Measurements from ENCODE around the gene GAS2L2.
"Not testable (repeated sequence)": the region's sequence is repeated elsewhere in the genome, so short reads cannot be mapped to it uniquely, and the experiment has no call there.

Gene GAS2L2

DNA sequence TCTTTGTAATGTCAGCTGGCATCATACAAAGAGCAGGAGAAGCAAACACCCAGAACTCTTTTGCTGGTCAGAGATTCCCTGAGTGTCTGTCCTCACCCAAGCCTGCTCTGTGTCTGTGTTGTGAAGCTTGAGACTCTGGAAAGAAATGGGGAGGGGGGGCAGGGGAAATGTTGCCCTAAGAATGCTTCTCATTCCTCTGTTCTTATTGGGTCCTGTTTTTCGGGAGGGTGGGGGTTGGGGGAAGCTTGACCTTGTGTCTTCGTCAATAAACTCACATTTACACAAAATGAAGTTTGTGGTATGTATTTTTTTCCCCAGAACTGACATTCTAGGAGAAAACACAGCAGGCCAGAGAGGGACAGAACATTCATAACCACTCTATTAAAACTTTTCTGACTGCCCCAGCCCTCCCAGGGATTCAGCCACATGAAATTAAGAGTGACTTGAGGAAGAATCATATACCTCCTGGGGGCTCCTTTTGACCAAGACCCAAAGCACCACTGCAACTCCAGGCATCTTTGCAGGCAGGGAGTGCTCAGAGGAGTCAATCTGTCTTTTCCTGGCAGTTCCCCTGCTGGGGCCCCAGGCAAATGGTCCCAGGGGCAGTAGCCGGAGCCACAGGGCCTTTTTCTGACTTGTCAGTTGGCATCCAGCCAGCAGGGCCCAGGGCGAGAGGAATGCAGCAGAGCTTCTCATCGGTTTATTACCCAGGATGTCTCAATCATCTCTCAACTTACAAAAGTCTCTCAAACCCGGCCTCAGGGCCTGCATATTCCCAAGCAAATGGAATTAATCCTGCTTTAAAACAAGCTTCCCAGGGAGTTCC lies 26.7 kb downstream of the GAS2L2 start:
- no peak for DNase-seq

DNA sequence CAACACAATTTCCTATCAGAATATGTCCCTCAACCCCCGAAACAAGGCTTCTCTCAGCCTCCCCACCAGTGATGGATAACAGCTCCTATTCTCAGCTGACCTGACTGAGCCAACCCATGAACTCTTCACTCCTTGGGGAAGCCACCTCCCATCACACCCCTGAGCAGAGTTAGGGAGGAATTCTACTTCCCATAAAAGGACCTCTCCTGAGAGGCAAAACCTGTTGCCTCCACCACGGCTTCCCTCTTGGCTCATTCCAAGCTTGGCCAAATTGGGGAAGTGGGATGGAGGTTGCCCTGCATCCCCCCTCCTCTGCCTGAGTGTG lies 27.3 kb downstream of the GAS2L2 start:
- no peak for DNase-seq

DNA sequence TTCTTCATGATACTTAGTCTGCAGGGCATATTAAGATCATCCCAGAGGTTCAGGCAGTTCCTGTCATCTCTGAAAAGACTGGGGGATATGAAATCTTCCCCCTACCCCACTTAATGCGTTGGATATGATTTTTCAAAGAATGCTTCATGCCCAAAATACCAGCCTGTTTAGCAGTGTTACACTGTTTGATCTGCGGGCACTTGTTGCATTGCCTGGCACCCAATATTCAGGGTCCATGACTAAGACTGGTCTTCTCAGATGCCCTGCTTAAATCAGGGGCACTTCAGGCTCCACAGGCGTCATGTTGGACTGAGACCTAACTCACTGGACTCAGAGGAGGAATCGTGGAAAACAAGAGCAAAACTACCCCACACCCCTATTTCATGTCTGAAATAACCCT lies 28.0 kb downstream of the GAS2L2 start:
- no peak for DNase-seq

DNA sequence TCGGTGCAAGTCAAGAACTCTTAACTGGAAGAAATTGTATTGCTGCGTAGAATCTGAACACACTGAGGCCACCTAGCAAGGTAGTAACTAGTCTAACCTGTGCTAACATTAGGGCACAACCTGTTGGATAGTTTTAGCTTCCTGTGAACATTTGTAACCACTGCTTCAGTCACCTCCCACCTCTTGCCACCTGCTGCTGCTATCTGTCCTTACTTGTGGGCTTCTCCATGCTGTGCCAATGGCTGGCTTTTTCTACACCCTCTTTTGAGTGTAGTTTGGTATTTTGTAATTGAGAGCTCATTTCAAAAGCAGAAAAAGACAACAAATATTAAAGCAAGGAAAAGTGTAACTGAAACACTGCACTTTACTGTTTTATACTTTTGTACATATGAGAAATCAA lies 29.3 kb downstream of the GAS2L2 start:
- DNase-seq, result no peak

DNA sequence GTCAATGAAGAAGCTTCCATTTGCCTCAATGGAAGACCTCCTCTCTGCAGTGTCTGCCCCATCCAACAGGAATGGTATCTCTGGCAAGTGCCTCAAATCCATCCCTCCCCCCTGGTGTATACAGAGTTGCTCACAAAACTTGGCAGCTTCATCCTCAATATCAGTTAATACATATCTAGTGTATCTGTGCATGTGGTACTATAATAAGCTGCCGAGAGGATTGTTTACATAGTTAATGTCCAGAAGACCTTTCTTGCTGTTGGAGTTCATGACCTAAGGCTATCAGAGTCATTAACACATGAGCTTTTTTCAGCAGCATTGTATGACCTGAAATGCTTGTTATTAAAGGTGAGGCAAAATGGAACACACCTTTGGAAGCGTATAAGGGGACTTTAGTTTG lies 35.6 kb downstream of the GAS2L2 start:
- DNase-seq, result no peak

DNA sequence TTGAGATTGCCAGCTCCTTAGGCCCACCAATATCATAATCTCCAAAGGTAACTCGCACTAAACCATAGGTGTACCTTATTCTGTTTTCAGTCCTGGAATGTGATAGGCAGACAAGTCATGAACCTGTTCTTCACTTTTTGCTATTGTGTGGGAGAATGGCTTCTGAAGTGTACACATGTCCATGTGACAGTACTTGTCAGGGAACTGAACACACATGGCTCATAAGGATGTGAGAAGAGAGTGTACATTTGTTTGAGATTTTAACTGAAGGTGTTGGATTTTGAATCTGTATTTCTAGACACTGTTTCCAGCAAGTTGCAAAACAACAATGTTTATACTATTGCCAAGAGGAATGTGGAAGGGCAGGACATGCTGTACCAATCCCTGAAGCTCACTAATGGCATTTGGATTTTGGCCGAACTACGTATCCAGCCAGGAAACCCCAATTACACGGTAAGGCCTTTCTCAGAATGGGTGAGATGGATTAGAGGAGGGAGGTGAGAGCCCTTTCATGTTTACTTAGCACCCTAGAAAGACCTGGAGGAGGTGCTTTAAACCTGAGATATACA lies 36.1 kb downstream of the GAS2L2 start:
- no peak for DNase-seq

DNA sequence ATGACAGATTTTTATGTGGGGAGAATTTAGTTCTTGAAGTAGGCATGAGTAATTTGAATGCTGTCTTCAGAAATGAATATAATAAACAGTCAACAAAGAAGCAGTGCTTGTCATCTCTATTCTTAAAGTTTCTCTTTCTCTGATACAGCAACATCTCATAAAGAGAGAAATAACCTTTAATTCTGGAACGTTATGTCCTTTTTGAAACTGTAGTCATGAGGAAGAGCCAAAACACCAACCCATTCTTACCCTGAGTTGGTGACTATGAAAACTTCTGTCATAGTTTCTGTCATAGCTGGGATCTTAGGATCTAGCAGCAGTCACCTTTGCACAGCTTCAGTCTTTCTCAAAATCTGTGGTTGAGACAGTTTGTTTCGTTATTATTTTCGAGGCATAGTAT lies 36.9 kb downstream of the GAS2L2 start:
- DNase-seq, result no peak

DNA sequence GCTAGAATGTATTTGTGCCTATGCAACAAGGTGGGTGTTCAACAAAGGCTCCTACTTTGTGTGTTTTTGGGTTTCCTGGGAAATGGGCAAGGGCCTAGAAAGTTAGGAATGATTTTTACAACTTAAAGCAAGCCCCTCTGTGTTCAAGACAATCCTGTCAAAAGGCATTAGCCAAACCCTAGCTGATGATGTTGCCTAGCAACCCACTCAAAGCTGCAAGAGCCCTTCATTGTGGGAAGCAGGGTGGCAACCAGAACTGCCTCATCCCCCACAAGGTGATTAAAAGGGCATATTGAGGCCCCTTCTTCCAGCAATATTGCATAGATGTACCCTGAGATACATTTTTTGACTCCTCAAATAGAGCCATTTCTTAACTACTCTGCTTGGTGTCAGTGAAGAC lies 37.6 kb downstream of the GAS2L2 start:
- DNase-seq, result no peak

DNA sequence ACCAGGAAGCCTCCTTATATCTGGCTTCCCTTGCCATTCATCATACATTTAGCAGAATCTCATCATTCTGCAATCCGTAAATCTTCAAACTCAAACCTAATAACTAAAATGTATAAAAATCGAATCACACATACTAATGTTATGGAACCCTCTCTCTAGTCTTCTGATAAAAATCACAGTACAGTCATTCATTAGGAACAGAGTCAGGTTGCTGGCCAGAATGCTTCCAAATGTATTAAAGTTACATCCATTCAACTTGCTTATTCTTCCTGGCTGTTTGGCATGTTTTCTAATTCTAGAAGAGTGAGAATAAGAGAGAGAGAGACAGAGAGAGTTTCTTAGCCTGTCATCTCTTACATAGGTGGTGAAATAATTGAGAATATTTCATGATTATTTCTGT lies 38.1 kb downstream of the GAS2L2 start:
- DNase-seq, result no peak

DNA sequence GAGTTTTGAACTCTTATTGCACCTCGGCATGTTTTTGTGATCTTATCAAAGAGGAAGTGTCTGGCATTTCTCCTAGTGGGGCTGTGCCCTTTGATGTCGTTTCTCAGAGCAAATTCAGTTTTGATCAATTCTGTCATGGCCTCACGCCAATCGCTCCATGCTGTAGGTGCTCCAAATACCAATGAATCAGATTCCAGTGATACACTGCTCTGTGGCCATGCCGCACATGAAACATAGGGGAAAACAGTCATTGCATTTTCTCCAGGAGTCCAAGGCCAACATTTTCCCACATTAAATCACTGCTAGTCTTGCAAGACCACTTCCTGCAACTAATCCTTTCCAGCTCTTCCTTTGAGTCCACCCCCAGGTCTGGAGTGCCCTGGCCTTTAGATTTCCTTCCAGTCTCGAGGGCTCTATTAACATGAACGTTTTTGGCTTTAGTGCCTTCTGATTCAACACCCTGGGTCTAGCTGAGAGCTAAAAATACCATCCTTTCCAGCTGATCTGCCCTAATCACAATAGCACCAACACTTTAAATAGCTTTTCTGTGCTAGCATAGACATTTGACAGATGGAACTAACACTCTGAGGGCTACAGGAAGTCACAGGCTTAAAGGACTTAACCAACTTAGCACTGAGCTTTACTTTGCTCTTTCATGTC lies 39.8 kb downstream of the GAS2L2 start:
- DNase-seq, result no peak

DNA sequence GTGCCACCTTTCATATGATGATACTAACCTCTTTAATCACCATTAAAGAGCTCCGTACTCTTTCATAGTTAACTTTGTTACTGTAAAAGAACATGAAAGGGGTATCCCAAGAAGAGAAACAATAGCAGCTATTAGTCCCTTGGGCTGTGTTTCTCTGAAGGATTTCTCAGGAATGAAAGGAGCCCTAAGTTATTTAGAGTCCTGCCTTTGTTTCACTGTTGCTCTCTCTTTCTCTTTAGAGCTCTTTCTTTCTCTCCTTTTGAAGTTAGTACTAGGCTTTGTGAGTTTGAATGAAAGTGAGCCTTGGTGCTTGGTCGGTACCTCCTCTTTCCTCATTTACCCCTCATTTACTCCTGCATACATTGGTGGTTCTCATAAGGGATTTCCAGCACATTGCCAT lies 42.1 kb downstream of the GAS2L2 start:
- DNase-seq, result no peak

DNA sequence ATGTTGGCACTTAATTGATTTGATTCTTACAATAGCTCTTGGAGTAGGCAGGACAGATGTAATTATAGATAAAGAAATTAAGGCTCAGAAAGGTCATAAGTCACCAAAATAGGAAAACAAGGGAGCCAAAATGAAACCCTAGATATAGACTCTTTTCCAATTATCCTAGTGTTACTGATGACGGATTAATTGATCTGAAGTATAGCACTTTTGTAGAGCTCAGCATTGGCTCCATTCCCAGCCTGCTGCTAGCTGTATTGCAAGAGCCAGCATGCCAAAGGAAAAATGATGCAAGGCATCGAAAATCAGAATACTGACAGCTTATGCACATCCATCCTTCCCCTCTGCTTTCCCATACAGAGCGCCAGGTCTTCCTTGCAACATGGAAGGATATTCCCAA lies 43.2 kb downstream of the GAS2L2 start:
- DNase-seq, result no peak

DNA sequence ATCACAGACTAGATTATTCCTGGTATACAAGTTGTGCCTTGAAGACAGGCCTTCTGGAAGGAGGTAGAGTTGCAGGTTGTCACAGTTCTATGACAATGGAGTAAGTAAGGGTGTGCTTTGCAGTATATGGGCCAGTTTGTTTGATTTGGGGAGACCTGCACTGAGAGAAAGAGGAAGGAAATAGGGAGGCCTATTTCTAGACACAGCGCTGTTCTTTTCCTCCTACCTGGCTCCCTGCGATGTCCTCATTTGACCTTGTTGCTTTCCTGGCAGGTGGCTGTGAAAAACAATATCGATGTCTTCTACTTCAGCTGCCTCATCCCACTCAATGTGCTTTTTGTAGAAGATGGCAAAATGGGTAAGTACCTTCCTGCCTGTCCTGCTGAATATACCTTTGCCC lies 44.1 kb downstream of the GAS2L2 start:
- no peak for DNase-seq

DNA sequence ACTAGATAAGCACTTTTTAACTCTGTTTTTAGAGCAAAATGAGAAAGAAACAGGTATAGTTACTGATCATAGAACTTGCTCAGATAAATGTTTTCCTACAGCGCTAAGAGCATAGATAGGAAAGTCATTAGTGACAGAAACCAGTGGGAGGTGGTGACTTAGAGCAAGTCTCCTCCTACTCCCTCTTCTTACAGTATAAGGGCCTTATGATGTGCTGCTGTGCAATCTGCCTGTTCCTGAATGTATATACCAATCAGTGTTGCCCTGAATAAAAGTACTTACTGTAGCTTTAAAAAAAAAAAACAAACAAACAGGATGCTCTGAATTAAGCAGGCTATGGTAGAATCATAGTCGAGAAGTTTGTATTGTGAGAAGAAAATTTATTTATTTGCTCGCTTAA lies 44.9 kb downstream of the GAS2L2 start:
- no peak for DNase-seq

DNA sequence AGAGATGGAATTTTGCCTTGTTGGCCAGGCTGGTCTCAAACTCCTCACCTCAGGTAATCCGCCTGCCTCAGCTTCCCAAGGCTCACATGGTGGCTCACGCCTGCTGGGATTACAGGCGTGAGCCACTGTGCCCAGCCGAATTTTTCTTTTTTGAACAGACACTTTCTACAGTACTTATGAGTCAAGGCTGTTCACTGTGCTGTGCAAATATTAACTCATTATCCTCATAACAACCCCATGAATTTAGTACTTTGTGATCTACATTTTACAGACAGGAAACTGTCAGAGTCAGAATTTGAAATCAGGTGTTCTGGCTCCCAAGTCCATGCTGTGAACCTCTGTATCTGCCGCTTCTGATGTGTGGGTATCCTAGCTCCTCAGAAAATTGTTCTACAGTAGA lies 47.3 kb downstream of the GAS2L2 start:
- DNase-seq, result no peak

DNA sequence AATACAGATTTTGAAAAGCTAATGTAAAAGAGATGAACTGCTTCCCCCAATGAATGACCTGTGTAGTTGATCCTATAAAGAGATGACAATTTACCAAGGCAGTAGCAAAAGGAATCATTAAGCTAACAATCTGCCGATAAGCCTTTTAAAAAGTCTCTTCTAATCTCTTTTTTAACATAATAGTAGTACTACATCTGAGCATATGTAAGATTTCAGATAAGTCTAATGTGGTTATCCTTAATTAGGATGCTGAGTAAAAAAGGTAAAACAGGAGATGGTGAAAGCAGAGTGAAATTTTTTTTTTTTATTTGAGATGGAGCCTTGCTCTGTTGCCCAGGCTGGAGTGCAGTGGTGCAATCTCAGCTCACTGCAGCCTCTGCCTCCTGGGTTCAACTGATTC lies 47.8 kb downstream of the GAS2L2 start:
- DNase-seq, result no peak

DNA sequence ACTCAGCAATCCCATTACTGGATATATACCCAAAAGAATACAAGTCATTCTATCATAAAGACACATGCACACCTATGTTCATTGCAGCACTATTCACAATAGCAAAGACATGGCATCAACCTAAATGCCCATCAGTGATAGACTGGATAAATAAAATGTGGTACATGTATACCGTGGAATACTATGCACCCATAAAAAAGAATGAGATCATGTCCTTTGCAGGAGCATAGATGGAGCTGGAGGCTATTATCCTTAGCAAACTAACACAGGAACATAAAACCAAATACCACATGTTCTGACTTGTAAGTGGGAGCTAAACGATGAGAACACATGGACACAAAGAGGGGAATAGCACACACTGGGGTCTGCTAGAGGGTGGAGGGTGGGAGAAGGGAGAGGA lies 49.7 kb downstream of the GAS2L2 start:
- not testable (repeated sequence) for DNase-seq

DNA sequence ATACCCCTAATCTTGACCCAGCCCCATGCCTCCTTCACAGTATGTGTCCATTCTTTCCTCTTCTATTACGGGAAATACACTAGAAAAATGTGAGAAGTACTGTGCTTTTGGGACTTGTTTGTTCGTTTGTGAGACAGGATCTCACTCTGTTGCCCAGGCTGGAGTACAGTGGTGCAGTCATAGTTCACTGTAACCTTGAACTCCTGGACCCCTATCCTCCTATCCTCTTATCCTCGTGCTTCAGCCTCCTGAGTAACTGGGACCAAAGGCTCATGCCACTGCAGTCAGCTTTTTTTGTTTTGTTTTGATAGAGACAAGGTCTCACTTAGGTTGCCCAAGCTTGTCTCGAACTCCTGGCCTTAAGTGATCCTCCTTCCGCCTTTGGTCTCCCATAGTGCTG lies 51.5 kb downstream of the GAS2L2 start:
- DNase-seq, result no peak

DNA sequence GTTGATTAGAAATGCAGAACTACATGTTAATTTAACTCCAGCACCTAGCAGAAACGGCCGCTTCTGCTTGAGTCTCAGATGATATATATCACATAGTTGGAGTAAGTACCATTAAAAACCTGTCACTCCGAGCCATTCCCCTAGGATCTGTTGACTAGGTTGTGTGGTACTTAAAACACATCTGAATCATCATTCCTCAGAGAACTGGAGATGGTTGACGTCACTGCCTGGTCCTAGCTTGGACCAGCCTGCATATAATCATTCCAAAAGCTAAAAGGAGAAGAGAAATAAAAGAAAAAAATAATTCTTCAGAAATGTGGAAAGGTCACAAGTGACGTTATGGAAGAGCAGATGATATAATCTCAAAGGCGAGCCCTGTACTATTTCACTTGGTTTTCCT lies 52.9 kb downstream of the GAS2L2 start:
- no peak for DNase-seq

DNA sequence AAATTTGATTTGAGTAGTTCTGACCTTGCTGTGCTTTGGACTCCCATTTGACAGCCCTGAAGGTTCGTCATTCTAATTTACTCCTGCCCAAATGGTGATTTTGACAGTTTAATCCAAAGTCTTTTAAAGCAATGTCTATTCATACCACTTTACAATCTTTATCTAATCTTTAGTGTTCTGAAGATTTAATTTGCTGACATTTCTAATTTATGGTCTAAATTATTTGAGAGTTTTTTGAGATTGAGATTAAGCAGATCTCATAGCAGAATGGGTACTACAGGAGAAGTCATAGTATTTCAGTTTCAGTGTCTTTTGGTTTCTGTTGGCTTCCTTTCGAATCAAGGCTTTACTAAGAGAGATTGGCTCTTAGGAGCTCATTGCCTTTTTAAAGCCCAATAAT lies 54.2 kb downstream of the GAS2L2 start:
- DNase-seq, result no peak

DNA sequence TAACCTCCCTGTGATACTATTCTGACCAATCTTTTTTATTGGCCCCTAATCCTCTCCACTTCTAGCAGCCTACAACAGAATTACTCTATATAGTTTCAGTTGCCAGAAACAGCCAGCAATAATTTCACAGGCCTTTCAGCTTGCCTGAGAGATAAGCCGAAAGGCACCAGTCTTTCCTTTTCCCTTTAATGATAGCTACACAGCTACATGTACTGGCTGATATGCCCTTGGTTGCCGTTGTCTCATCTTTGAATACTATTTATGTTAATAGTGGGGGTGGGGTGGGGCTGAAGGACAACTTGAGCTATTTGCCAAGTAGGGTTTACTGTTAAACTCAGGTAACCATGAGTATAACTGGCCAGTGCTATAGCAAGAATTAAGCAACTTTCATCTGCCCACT lies 57.4 kb downstream of the GAS2L2 start:
- DNase-seq, result no peak

DNA sequence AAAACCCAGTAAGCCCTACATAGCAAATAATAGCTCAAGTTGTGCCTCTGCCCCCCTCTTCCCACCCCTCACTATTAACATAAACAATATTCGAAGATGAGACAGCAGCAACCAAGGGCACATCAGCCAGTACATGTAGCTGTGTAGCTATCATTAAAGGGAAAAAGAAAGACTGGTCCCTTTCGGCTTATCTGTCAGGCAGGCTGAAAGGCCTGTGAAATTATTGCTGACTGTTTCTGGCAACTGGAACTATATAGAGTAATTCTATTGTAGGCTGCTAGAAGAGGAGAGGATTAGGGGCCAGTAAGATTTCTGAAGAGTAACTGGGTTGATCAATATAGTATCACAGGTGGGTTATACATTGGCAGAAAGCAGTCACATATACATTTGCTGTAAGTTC lies 58.1 kb downstream of the GAS2L2 start:
- no peak for DNase-seq

Data from activated CD8-positive, alpha-beta memory T cell treated with anti-CD3 and anti-CD28 coated beads, Interleukin-2, amount 50 U/mL, for 4 hours (primary cell).